HG03520 (cell line): ENCODE results near the gene CLEC16A.

Experiments used
- ATAC-seq: cut with Tn5 transposase; IDR thresholded peaks from one replicate; pipeline ENCODE4 v1.9.1; 2021; ENCODE audit warnings: mild to moderate bottlenecking, moderate library complexity; ENCODE audit not compliant: unreplicated experiment

CLEC16A gene

DNA sequence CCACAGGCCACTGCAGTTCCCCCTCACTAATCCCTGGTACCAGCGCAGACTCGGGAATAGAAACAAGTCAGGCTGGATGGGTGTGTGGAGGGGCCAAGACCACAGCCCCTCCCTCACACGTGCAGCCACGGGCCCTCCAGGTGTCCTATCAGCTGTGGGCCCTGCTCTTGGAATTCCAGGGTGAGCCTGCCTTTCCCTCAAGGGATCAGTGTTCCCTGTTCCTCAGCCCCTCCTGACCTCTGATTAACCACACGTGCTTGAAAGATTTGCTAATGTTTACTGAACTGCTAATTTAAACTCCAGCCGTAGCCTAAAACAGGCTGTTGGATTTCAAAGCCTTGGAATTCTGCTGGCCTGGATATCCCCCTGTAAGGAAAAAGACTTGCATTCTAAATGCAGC lies 165.2 kb downstream of the CLEC16A start:
- ATAC-seq, result no peak

DNA sequence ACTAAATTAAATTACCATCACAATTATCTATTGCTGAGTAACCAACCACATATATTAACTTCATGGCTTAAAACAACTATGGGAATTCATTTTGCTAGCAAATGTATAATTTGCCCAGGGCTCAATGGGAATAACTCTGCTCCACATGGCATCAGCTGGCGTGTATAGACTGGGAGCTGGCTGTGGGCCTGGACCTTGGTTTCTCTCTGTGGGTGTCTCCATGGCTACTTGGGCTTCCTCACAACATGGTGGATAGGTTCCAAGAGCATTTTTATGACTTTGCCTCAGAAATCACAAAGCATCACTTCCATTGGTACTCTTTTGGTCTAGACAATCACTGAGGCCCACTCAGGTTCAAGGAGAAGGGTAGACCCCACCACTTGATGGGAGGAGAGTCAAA lies 166.8 kb downstream of the CLEC16A start:
- ATAC-seq, result no peak

DNA sequence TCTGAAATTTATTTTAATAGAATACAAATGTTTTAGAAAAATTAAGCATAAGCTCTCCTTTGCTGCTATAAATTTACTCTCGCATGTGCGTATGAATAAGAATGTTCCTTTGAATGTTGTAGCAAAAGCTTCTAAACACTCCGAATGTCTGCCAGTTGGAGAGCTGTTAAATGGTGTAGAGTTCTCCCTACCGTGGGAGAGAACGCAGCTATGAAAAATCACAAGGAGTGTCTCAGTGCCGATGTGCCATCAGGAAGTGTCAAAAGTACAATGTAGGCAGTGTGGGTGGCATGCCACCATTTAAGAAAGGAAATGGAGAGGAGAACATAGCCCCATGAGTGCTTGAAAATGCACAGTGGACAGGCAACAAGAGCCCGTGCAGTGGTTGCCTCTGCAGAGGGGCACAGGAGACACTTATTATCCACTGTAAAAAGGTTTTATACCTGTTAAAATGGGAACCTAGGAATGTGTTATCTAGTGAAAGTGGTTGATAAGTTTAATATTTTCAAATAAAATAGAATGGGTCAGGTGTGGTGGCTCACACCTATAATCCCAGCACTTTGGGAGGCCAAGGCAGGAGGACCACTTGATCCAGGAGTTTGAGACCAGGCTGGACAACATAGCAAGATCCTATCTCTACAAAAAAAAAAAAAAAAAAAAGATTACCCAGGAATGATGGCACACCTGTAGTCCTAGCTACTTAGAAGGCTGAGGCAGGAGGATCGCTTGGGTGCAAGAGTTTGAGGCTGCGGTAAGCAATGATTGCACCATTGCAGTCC lies 167.7 kb downstream of the CLEC16A start:
- ATAC-seq, result no peak

DNA sequence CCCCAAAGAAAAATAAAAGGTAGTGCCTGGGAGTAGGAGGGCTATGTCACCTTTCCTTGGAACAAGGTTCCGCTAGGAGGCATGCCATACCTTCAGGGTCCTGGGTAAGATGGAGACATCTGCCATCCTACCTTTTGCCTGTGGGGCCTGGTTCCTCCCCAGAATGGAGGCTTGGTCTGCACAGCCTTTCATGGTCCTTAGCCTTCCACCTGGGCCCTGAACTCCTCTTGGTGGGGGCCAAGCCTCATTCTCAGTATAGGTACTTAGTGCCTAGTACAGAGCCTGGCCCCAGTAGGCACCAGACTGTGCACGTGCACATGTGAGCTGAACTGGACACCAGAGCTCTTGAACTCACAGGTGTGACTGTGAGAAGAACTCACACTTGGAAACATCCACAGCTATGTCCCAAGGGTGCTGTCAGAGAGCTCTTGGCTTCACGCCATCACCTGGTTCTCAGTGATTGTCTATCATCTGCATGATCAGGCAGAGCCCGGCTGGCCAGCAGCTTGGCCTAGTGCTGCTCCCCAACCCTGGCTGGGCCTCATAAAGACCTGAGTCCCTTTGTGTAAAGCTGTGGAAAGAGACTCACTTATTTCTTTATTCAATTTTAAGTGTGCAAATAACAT lies 168.5 kb downstream of the CLEC16A start:
- ATAC-seq, result no peak

DNA sequence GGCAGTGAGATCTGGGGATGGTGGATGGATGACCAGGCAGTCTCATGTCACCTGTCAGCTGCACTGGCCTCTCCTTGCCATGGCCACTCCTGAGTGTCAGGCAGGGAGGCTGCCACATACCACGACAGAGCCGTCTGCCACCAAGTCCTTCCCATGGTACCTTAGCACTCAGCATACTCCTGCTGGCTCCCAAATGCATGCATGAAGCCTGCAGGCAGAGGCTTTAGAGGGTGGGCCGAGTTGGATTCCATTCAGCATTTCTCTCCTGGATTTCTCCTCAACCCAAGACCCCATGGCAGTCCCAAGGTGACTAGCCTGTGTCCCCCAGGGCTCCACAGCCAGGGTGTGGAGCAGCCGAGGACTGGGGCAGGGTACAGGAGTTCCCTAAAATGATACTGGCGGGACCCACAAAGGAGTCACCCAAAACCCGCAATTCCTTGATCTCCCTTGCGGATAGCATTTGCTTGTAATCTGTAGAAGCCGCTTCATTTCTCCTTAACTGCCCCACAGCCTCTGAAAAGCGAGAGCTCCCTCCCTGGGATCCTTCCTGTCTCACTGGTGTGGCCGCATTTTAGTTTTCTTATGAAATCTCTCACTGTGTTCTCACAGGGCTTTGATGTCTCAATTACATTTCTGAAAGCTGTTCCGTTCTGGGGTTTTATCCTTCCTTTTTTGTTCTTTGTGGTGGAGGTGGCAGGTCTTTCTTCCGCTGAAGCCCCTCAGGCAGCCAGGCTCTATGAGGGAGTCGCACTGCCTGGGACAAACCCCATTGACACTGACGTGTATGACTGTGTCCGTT lies 170.2 kb downstream of the CLEC16A start:
- ATAC-seq, result no peak

DNA sequence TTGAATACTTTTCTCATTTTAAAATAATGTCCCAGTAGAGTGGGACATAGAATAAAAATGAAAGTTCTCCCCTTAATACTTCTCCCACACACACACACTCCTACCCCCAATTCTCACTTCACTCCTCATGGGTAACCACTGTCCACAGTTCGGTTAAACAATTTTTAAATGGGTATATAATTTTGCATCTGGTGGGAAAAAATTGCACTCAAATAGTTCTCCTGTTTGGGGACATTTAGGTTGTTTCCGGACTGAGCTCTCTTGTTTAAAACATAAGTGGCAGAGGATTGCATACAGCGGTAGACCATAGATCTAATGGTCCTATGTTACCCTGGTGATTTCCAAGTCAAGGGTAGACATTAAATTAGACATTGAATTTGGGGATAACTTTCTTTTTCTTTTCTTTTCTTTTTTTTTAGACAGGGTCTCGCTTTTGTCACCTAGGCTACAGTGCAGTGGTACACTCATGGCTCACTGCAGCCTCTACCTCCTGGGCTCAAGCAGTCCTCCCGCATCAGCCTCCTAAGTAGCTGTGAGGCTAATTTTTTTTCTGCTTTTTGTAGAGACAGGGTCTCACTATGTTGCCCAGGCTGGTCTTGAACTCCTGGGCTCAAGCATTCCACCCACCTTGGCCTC lies 173.3 kb downstream of the CLEC16A start:
- no peak for ATAC-seq

DNA sequence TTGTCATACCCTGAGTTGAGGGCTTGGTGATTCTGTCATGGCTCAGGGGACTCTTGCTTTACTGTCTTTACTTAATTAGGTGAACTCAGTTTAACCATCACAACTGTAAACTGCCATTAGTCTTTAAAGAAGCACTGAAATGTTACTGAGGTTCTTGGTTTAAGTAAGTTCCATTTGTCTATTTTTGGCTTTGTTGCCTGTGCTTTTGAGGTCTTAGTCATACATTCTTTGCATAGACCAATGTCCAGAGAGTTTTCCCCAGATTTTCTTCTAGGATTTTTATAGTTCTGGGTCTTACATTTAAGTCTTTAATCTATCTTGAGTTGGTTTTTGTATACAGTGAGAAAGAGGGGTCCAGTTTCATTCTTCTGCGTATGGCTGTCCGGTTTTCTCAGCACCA lies 174.1 kb downstream of the CLEC16A start:
- no peak for ATAC-seq

DNA sequence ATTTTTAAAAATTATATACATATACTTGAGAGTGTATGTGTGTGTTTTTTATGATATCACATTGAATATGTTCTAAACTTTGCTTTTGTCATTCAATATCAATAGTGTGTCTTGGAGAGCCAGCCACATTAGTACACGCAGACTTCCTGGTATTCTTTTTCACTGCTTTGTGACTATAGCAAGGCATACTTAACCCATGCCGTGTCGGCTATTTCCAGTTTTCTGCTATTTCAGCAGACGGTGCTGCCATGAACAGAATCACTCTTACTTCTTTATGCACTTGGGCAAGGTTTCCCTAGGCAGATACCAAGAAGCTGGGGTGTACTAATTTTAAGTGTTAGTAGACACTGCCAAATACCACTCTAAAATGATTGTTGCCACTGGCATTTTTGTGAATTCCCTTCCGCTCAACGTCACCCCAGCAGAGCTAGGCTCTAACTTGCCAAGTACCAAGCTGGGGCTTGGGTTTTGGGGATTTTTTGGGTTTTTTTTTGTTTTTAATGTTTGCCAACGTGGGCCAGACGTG lies 176.8 kb downstream of the CLEC16A start:
- ATAC-seq, result no peak

DNA sequence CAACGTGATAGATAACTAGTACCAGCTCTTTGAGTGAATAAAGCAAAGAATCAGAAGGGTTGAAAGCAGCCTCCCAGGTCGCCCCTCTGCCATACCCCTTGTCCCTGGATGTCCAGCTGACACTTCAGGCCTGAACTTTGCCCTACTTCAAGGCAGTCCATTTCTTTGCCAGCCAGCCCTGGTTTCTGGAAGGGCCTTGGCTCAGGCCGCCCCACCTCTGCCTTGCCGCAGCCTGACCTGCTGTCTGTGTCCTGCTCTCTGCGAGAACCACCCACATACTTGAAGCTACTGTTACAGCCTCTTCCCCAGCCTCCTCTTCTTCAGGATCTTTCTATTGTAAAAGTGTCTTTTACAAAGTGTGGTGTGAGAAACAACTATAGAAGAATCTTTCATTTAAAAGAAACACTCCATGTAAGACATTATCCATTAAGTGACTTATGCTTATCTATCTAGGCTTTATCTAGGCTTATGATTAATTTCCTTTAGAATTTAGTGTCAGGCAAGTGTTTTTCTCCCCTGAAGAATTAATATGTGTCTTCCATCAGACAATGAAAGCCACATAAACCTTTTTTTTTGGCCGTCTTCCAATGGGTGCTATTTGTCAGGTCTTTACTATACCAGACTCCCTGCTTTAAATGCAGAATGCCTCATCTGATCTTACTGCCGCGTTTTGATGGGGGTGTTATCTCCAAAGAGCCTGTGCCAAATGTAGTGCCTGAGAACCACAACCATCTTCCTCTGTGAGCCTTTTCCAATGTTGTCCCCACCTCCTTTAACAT lies 177.7 kb downstream of the CLEC16A start:
- no peak for ATAC-seq

DNA sequence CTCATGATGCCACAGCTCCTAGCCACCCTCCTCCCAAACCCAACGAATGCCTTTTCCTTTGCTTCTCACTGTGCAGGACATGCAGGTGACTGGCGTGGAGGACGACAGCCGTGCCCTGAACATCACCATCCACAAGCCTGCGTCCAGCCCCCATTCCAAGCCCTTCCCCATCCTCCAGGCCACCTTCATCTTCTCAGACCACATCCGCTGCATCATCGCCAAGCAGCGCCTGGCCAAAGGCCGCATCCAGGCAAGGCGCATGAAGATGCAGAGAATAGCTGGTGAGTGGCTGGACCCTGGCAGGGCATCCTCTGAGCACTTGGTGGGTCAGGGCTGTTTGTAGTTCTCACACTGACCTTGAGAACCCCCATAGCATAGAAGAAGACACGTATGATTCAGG lies 179.3 kb downstream of the CLEC16A start:
- no peak for ATAC-seq

DNA sequence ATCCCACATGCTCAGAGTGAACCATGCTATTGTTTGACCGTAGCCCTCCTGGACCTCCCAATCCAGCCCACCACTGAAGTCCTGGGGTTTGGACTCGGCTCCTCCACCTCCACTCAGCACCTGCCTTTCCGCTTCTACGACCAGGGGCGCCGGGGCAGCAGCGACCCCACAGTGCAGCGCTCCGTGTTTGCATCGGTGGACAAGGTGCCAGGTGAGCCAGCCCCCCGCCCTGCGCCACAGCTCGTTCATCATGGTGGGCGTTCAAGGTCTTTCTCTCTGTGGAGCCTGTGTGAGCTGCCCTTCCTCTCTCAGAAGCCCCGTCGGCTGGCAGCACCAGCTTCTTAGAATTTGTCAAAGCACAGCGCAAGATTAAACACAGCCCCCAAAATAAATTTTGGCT lies 181.6 kb downstream of the CLEC16A start:
- ATAC-seq, result no peak

DNA sequence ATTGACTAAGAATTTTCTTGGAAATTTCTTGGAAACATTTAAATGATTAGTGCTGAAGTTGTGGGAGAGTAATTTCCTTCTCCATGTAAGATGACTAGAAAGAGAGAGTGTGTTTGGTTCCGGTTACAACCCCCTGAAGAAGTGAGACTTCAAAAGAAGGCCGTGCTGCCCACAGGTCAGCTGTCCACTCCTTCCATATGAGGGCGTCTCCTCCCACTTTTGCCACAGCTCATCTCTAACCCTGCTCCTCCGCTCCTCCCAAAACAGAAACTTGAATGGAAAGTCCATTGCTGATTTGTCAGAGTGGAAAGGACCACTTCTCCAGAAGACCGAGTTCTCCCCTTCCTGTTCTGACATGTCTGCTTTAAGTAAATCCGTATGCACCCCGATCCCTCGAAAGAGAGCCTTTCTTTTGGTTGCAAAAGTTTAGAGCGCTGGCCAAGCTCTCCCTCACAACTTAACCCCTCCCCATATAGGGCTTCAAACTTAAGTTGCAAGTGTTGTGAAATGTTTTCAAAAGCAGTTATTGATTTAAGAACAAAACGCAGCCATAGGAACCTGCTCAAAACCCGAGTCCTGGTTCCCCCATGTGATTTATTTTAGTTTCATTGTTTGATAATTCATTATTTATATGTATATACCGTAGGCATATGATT lies 182.2 kb downstream of the CLEC16A start:
- no peak for ATAC-seq

DNA sequence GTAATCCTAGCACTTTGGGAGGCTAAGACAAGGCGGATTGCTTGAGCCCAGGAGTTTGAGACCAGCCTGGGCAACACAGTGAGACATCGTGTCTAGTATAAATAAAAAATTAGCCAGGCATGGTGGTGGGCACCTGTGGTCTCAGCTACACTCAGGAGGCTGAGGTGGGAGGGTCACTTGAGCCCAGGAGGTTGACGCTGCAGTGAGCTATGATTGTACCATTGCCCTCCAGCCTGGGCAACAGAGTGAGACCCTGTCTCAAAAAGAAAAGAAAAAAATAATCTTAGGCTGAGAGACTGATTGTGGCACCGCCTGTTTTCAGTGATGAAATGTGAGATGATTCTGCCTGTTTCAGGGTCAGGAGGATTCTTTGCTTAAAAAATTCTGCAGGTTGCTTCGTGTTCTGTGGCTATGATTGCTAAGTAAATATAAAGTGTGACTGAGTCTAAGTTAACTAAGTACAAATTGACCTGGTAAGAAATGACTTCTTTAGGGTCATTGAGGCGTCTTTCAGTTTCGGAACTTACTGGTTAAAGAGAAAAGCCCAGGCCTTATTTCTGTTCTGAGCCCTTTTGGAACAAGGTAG lies 183.3 kb downstream of the CLEC16A start:
- no peak for ATAC-seq

DNA sequence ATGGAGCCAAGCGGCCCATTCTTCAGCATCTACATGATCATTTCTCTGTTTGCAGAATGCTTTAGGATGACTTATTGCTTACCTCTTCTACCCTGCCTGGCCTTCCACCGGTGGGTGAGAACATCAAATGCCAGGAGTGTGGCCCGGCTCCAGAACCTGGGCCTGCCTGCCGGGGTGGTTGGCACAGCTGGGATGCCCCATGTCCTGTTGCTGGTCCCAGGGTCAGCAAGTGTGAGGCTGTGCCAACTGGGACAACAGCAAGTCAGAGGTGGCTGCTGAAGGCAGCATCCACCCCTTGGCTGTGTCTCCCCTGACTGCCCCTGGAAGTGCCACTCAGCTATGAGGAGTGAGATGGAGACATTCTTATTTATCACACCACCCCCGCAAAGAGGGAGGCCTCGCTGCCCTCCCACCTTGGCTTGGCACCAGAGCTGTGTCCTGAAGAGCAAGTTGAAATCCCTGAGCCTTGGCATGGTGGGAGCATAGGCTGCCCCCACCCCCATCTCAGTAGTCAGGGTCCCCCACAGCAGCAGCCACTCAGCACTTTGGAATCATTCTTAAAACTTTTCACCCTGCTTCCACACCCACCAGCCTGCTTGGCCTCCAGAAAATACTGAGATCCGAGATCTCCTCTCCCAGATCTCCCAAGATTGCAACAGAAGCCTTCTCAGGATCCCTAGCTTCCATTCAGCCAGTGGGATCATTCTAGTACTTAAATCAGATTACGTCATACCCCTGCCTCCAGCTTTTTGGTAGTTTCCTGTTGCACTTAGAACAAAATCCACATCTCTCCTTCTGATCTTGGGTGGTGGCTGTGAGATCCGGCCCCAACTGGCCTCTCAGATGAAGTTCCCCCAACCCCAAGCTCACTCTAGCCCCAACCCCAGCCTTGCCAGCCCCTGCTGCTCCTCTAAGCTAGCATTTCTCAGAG lies 184.1 kb downstream of the CLEC16A start:
- ATAC-seq, result no peak

DNA sequence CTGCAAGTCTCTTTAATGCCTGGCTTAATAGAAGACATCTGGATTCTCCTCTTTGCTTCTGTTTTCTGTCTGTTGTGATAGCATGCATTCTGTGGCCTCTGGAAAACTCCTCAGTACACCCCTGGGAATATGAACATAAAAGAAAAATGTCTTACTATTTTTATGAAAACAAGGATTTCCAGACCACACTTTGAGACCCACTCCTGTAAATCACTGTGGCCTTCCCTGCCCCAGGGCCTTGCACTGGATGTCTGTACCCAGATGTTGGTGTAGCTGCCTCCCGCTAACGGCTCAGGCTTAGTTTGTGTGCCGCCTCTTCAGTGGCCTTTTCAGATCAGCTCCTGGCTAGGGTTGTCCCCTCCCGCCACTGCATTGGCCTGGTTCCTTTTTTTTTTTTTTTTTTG lies 185.0 kb downstream of the CLEC16A start:
- ATAC-seq, result no peak

DNA sequence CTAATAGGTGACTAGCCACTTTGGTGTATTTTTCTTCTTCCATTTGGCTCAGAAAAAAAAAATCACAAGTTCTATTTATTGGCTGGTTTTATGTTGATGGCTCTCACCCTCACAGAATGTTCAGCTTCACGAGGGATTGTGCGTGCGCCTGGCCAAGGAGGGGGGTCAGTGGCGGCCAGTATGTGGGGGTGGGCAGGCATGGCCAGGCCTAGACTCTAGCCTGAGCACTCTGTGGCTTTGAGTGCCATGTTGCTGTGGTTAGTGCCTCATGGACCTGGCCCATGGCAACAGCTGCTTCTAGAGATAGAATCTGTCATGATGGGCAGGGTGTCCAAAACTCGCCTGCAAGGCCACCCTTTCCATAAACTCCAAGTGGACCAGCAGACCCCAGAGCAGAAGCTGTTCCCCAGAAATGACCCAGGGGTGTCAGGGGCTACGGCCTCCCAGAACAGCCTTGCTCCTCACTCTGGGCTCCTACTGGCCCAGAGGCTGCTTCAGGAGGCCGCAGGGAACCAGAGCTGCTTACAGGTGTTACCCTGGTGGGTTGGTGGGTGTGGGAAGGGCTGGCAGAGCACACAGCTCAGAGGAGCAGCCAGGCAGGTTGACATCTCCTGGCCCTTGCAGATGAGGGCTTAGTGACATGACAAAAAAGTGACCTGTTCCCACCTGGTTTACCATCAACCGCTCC lies 186.8 kb downstream of the CLEC16A start:
- ATAC-seq, result no peak

DNA sequence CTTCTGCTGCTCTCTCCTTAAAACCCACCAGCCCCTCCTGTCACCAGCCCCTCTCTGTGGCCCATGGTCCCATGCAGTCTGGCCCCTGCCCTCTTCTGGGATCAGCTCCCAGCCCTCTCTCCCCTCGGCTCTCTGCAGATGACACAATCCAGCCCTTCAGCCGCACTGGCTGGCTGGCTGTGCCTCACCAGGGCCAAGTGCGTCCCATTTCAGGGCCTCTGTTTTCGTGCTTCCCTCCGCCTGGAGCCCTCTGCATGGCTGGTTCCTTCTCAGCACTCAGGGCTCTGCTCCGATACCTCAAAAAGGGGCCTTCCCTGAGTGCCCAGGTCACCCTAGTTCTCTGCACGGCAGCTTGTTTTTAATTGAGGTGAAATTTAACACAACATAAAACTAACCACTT lies 187.3 kb downstream of the CLEC16A start:
- ATAC-seq, result no peak
